Left ventricle myocardium inferior (tissue), 1 donor: Measurements from ENCODE around the gene PDPN. TPM values are rescaled to one million over a fixed set of nuclear protein-coding genes. Genes with fewer than 3 reads are reported as not detected.

Experiments
- DNase-seq: peaks from one replicate; pipeline ENCODE4 v3.0.0-alpha.2; 2020
- H3K27ac ChIP-seq: fragments of 200-600 bp; replicated peaks from 2 replicates; pipeline ENCODE4 v1.8.0; 2021
- H3K27me3 ChIP-seq: fragments of 200-600 bp; 2 replicates; pipeline ENCODE4 v1.8.0; 2021; ENCODE audit warnings: low read depth
- H3K36me3 ChIP-seq: fragments of 200-600 bp; 2 replicates; pipeline ENCODE4 v1.8.0; 2021
- H3K4me1 ChIP-seq: fragments of 200-600 bp; 2 replicates; pipeline ENCODE4 v1.8.0; 2021
- H3K4me3 ChIP-seq: fragments of 200-600 bp; 2 replicates; pipeline ENCODE4 v1.8.0; 2021; ENCODE audit warnings: mild to moderate bottlenecking, moderate library complexity
- H3K9me3 ChIP-seq: fragments of 200-600 bp; replicated peaks from 2 replicates; pipeline ENCODE4 v1.8.0; 2021
- intact Hi-C: fragments of 100-400 bp; cut with micrococcal nuclease; formaldehyde crosslinking; loops from one replicate; pipeline ENCODE4 v1.11.0; 2022
- total RNA-seq: library from RNA; stranded (reverse); fragmentation: NEBNext Ultra II Directional; extraction: Animal tissue kit (Norgen Biotek cat#: 25700); gene quantifications from one replicate; pipeline ENCODE4 v1.2.1, GENCODE V29; 2021
- TF ChIP-seq, protein P1 (sequence below): fragments of 200-600 bp; IDR thresholded peaks from 2 replicates; pipeline ENCODE4 v1.8.0; 2021; ENCODE audit warnings: antibody characterized with exemption, mild to moderate bottlenecking, borderline replicate concordance
- donor health status: DM: no; HTN: yes; CAD: no; lungs with severe emphysema.

The PDPN gene
- total RNA-seq, 1 donor from 2014 or later, result 16.7 TPM

DNA sequence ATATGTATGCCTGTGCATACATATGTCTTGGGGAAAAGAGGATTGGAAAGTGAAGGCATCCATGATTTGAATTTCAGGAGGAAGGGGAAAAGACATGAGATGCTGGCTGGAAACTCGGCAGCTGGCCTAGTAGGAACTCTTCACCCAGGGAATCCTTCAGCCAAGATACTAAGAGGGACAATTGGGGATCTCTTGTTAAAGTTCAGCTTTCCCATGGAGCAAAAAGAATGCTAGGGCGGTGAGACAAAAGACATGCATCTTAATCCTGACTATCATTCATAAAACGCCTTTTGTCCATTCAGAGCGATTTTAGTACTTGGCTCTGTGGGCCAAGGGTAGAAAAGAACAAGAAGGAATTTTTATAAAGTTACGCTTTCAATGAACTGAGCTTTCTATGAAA lies 20.5 kb downstream of the PDPN start:
- Histone ChIP-seq H3K4me3 (no peak overlapping the region), H3K27ac (no peak overlapping the region), H3K4me1 (peaks cover 18% of the 10 kb centered on the region), H3K27me3 (no peaks in the 10 kb centered on the region), H3K36me3 (no peaks in the 10 kb centered on the region), H3K9me3 (no peaks in the 10 kb centered on the region)
- intact Hi-C loops, result no loop called here
- DNase-seq, result no peak
- TF ChIP-seq, protein P1, sequence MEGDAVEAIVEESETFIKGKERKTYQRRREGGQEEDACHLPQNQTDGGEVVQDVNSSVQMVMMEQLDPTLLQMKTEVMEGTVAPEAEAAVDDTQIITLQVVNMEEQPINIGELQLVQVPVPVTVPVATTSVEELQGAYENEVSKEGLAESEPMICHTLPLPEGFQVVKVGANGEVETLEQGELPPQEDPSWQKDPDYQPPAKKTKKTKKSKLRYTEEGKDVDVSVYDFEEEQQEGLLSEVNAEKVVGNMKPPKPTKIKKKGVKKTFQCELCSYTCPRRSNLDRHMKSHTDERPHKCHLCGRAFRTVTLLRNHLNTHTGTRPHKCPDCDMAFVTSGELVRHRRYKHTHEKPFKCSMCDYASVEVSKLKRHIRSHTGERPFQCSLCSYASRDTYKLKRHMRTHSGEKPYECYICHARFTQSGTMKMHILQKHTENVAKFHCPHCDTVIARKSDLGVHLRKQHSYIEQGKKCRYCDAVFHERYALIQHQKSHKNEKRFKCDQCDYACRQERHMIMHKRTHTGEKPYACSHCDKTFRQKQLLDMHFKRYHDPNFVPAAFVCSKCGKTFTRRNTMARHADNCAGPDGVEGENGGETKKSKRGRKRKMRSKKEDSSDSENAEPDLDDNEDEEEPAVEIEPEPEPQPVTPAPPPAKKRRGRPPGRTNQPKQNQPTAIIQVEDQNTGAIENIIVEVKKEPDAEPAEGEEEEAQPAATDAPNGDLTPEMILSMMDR, result no peak

DNA sequence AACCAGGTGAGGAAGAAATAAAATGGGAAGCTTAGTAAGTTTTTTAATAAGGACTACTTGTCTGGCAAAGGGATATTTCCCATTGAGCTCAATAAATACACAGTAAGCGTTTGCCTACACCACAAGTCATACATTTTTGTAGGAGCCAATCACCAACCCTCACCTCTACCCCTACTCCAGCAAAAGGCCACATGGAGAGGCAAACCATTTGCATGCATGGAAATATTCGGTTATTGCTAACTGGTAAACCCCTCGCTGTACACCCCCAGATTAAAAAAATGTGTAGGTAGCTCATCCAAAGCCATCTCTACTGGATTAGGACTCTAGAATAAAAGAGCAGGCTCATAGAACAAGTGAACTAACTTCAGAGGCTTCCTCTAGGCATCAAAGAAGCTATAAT lies 21.1 kb downstream of the PDPN start:
- DNase-seq, result no peak
- no peaks in the 10 kb centered on the region for H3K36me3 ChIP-seq
- H3K4me1 ChIP-seq, result peaks cover 16% of the 10 kb centered on the region
- H3K27ac ChIP-seq, result no peak overlapping the region
- H3K4me3 ChIP-seq, result no peak overlapping the region
- intact Hi-C loops, result no loop called here
- TF ChIP-seq, protein P1, result no peak
- no peaks in the 10 kb centered on the region for H3K27me3 ChIP-seq
- no peaks in the 10 kb centered on the region for H3K9me3 ChIP-seq

DNA sequence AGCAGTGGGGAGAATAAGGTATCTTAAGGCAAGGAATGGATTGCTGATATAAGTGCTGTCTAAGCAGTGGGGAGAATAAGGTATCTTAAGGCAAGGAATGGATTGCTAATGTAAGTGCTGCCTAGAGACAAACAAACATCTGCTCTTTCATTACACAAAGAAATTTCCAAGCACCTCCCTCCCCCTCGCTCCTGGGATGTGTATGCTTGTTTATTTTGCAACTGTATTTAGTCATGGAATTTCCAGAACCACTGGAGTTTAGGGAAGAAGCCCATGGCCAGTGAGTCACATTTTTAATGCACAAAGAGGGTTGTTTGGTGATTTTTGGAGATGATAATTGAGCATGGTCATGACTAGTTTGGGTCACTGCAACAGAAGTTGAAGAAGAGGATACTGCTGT lies 21.5 kb downstream of the PDPN start:
- Histone ChIP-seq H3K9me3 (no peaks in the 10 kb centered on the region), H3K4me3 (no peak overlapping the region), H3K4me1 (peaks cover 15% of the 10 kb centered on the region), H3K27ac (no peak overlapping the region), H3K27me3 (no peaks in the 10 kb centered on the region), H3K36me3 (no peaks in the 10 kb centered on the region)
- TF ChIP-seq, protein P1, result no peak
- DNase-seq, result no peak
- intact Hi-C loops, result no loop called here

DNA sequence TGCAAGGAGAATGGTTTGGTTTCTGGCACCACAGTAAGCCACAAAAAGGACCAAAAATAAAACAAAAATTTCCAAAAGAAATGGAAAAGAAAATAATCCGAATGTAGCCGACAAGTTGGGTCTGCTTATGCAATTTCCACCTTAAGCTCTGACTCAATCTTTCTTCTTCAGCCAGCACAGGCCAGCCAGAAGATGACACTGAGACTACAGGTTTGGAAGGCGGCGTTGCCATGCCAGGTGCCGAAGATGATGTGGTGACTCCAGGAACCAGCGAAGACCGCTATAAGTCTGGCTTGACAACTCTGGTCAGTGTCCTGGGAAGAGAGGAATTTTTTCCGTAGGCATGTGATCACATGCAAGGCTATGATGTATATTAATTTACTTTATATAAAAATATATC lies 23.4 kb downstream of the PDPN start:
- H3K27ac ChIP-seq, result no peak overlapping the region

DNA sequence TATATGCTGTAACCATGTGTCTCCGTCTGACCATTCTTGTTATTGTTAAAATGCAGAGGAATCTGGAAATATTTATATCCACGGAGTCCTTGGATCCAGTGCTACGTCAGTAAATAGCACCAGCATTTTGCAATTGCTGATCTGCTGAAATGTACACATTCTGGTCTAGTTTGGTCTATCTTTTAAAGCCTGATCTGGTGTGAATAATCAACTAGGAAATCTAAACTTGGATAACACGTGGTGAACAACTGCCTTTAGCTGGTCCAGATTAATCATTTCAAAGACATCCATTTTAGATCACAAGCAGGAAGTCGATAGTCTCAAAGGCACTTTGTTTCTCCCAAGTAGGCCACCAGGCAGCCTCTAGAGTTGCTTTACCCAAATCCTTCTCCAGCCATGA lies 32.6 kb downstream of the PDPN start:
- Histone ChIP-seq H3K4me1 (peaks cover 8% of the 10 kb centered on the region), H3K36me3 (peaks cover 21% of the 10 kb centered on the region), H3K4me3 (no peak overlapping the region), H3K27ac (no peak overlapping the region), H3K27me3 (no peaks in the 10 kb centered on the region), H3K9me3 (no peaks in the 10 kb centered on the region)
- TF ChIP-seq, protein P1, result no peak
- intact Hi-C loops, result no loop called here
- no peak for DNase-seq

More for the DNA sequence above, 23.4 kb downstream of the PDPN start:
- TF ChIP-seq, protein P1, result no peak
- no peaks in the 10 kb centered on the region for H3K27me3 ChIP-seq
- intact Hi-C loops, result no loop called here
- no peak for DNase-seq
- H3K4me1 ChIP-seq, result peaks cover 4% of the 10 kb centered on the region
- peaks cover 6% of the 10 kb centered on the region for H3K36me3 ChIP-seq
- no peaks in the 10 kb centered on the region for H3K9me3 ChIP-seq
- no peak overlapping the region for H3K4me3 ChIP-seq

DNA sequence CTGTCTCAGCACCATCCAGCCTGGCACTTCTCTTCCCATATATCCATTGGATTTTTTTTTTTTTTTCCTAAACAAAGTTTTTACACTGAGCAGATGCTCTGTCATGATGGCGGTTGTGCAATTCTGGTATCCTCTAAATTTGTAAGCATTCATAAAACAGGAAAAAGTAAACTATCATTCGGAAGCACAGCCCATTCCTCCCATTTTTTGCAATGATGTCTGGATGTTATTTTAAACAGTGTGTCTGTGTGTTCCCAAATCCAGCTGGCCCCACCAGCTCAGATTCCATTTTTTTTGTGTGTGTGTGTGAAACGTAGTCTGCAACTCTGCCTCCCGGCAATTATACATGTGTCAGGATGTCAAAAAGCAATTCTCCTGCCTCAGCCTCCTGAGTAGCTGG lies 33.5 kb downstream of the PDPN start:
- Histone ChIP-seq H3K27me3 (no peaks in the 10 kb centered on the region), H3K27ac (no peak overlapping the region), H3K4me3 (no peak overlapping the region), H3K9me3 (no peaks in the 10 kb centered on the region), H3K36me3 (peaks cover 21% of the 10 kb centered on the region), H3K4me1 (peaks cover 8% of the 10 kb centered on the region)
- intact Hi-C loops, result no loop called here
- TF ChIP-seq, protein P1, result no peak
- no peak for DNase-seq
